HG02588 (cell line): Measurements from ENCODE around the gene SDHC.
"Not testable (repeated sequence)": the region's sequence is repeated elsewhere in the genome, so short reads cannot be mapped to it uniquely, and the experiment has no call there.

Experiments used
- ATAC-seq: cut with Tn5 transposase; IDR thresholded peaks from one replicate; pipeline ENCODE4 v1.9.1; 2021; ENCODE audit warnings: mild to moderate bottlenecking, moderate library complexity; ENCODE audit not compliant: unreplicated experiment

Gene SDHC

DNA sequence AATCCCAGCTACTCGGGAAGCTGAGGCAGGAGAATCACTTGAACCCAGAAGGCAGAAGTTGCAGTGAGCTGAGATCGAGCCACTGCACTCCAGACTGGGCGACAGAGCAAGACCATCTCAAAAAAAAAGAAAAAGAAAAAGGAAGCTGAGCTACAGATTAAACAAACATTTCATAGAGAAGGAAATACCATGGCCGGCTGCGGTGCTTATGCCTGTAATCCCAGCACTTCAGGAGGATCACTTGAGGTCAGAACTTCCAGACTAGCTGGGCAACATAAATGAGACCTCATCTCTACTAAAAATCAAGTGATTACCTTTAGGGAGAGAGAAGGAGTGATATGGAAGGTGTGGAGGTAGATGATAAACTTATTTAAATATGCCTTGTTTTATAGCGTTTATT is 67.5 kb downstream of the SDHC start:
- ATAC-seq: no peak

DNA sequence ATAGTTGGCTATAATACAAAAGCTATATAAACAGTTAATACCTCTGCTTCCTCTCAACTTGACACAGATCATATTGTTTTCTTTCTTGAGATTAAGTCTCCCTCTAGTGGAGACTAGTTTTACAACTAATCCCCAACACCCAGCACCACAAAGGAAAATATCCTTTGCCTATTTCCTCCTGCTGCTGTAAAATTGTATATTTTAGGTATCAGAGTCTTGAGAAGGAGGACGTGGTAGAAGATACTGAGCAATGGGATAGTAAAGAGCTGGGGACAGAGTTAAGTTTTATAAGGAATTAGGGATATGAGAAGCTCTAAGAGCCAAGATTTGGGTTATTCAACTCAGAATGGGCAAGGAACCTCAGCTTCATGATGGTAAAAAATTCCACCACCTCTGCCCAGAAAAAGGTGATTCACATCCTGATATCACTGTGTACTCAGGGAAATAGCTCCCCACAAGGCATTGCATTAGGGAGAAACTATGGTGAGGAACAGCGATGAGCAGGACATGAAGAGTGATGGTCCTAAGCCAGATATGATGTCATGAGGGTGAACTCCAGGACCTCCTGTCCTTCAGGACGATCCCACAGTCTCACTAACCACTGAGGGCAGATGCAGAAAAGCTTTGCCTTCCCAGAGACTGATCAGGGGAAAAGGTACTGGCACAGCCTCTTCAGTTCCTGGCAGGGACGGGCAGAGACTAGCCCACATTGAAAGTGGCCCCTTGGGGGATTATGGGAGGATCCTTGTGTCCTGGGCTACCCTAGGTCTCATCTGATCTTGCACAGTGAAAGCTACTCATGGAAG is 68.2 kb downstream of the SDHC start:
- ATAC-seq: no peak

DNA sequence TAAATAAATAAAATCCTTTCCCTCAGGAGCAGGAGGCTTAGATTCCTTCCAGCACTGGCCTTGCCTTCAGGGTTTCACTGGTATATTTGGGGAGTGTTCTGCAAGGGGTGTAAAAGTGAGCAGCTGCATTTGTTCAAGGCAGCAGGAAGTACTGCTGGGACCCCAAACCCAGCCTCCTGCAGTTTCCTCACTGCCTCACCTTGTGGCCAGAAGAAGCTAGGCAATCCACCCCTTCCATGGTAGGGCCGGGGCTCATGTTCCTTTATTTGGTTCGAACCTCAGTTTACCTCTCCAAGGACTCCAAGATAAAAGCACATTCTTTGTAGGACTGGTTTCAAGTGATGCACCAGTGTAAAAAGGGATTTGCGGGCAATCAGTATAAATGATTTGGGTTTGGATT is 74.5 kb downstream of the SDHC start:
- ATAC-seq: no peak

DNA sequence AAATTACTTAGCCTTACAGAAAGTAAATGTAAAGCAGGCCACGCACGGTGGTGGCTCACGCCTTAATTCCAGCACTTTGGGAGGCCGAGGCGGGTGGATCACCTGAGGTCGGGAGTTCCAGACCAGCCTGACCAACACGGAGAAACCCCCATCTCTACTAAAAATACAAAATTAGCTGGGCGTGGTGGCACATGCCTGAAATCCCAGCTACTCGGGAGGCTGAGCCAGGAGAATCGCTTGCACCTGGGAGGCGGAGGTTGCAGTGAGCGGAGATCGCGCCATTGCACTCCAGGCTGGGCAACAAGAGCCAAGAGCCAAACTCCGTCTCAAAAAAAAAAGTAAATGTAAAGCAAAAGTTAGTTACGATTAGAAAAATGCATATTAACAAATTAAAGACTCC is 75.0 kb downstream of the SDHC start:
- ATAC-seq: not testable (repeated sequence)

DNA sequence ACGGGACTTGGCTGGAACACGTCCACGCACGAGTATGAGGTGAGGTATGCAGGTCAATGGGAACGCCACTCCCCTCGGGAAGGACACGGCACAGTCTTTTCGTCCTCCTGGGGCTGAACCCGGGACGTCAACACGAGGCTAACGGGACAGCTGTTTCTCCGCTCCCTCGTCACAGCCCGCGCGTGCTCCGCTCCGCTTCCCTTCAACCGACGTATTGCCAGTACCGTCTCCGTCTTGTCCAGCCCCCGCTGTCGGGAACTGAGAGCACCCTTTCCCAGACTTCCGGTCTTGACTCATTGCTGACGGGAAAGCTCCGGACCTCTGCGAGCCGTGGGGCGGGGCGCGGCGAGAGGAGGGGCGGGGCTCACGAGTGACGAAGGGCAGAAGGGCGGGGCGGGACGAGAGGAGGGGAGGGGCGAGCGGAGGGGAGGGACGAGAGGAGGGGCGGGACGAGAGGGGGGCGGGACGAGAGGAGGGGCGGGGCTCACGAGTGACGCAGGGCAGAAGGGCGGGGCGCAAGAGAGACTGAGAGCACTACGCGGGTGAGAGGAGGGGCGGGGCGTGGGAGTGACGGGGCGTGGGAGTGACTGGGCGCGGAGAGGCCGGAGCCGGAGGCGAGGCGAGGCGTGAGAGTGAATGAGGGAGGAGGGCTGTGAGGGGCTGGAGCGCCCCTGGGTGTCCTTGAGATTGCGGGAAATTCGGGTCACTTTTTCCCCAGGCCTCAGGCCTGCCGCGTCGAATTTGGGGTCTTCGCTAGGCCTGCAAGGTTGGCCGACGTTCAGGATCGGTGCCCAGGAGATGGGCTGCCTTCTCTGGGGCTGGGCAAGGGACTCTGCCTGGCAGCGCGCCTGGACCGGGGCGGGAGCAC is 75.7 kb downstream of the SDHC start:
- peak; percentile 78 for ATAC-seq

DNA sequence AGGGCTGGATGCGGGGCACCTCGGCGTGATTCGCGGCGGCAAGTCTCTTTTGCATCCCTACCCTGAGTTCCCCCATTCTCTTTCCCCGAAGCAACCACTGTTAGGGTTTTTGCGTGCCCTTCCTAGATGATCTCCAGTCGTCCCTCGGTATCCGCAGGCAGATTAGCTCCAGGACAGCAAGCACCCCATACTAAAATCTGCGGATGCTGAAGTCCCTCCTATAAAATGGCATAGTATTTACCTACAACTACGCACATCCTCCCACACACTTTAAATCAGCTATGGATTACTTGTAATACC is 76.3 kb downstream of the SDHC start:
- no peak for ATAC-seq

DNA sequence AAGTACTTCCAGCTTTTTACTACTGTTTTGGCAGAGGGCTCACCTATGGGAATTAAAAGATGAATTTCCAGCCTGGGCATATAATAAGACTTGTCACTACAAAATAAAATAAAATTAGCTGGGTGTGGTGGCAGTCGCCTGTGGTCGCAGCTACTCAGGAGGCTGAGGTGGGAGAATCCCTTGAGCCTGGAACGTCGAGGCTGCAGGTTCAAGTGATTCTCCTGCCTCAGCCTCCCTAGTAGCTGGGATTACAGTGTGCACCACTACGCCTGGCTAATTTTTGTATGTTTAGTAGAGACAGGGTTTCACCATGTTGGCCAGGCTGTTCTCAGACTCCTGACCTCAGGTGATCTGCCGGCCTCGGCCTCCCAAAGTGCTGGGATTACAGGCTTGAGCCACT is 77.0 kb downstream of the SDHC start:
- ATAC-seq: not testable (repeated sequence)

DNA sequence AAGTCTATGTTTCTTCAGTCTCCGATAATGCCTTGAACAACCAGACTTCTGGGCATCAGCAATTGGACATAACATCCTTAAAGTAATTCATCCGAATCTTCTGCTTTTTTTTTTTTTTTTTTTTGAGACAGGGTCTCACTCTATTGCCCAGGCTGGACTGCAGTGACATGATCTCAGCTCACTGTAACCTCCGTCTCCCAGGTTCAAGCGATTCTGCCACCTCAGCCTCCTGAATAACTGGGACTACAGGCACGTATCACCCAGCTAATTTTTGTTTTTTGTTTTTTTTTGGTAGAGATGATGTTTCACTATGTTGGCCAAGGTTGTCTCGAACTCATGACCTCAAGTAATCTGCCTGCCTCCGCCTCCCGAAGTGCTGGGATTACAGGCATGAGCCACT is 77.4 kb downstream of the SDHC start:
- ATAC-seq: no peak

DNA sequence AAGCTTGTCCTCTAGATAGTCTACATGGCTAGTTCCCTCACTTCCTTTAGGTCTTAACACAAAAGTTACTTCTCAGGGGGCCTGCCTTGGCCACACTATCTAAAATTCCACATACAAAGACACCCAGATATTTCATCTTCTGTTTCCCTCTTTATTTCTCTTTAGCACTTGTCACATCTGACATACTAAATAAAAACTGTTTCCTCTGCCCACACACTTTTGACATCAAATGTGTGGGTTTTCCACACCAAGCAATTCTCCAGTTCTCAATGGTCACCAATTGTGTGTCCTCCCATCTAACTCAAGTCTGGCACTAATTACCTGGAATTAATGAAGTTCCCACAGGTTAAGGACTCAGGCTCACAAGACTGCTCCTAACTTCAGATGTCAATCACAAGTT is 79.0 kb downstream of the SDHC start:
- no peak for ATAC-seq

DNA sequence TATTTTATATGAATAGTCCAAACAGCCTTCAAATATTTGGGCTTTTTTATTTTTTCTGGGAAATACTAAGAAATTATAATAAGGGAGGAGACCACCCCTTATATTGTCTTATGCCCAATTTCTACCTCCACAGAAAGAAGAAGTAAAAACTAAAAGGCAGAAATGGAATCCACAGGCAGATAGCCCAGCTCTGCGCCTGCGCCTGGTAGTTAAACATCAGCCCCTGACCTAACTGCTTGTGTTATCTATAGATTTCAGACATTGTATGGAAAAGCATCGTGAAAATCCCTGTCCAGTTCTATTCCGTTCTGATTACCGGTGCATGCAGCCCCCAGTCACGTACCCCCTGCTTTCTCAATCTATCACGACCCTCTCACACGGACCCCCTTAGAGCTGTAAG is 82.9 kb downstream of the SDHC start:
- ATAC-seq: not testable (repeated sequence)

DNA sequence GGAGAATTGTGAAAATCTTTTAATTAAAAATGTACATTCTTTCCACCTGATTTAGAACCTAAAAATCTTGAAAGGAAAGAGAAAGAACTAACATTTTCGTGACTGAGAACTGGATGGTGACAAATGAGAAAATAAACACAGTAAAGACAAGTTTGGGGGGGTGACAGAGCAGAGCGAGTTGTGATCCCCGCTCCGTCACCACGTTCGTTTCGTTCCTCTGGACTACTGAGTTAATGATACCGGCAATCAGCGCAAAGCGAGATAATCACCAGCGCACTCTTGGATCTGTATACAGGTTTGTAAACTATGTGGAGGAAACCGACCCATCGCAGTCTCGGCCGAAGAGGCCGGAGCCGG is 84.7 kb downstream of the SDHC start:
- ATAC-seq: peak; percentile 5

DNA sequence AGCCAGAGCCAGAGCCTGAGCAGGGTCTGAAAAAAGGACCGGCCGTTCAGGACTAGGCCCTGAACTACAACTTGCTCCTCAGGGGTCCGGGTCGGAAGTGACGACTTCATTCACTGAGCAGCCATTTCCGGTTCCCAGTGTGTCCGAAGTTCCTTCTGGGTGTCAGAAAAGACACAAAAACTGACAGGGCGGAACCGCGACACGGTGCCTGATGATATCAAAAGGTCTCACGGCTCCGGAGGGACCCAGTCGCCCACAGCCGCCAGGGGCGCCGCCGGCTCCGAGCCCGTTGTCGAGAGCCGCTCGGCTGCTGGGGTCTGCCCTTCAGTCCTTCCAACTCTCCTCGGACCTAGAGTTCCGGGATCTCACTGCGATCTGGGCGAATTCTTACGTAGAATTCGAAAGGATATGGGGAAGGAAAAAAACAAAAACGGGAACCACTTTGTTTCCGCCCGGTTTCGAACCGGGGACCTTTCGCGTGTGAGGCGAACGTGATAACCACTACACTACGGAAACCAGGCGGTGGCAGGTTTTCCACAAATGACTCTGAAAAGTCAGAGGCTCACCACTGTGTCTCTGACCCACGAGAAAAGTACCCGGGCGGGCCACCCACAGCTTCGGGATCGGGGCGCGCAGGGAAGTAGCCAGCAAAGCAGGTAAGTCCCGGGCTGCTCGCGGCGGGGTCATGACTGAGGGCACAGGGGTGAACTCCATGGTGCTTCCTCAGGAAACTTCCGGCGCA is 85.2 kb downstream of the SDHC start:
- ATAC-seq: peak; percentile 77

DNA sequence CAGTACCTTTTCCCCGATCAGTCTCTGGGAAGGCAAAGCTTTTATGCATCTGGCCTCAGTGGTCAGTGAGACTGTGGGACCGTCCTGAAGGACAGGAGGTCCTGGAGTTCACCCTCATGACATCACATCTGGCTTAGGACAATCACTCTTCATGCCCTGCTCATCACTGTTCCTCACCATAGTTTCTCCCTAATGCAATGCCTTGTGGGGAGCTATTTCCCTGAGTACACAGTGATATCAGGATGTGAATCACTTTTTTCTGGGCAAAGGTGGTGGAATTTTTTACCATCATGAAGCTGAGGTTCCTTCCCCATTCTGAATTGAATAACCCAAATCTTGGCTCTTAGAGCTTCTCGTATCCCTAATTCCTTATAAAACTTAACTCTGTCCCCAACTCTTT is 88.3 kb downstream of the SDHC start:
- ATAC-seq: no peak

DNA sequence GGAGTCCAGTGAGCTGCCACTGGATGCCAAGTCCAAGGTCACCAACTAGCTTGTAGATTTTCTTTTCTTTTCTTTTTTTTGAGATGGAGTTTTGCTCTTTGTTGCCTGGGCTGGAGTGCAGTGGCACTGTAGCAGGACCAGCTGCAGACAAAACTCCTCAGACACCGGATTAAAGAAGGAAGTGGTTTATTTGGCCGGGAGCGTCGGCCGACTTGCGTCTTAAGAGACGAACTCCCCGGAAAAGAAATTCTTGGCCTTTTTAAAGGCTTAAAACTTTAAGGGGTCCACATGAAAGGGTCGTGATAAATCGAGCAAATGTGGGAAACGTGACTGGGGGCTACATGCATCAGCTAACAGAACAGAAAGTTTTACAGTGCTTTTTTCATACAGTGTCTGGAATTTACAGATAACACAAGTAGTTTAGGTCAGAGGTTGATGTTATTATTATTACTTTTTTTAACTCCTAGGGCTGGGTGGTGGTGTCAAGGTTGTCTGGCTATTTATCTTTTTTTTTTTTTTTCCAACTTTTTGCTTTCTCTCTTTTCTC is 89.9 kb downstream of the SDHC start:
- no peak for ATAC-seq

DNA sequence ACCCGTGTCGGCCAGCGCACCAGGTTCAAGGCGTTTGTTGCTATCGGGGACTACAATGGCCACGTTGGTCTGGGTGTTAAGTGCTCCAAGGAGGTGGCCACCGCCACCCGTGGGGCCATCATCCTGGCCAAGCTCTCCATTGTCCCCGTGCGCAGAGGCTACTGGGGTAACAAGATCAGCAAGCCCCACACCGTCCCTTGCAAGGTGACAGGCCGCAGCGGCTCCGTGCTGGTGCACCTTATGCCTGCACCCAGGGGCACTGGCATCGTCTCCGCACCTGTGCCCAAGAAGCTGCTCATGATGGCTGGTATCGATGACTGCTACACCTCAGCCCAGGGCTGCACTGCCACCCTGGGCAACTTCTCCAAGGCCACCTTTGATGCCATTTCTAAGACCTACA is 92.4 kb downstream of the SDHC start:
- ATAC-seq: not testable (repeated sequence)

DNA sequence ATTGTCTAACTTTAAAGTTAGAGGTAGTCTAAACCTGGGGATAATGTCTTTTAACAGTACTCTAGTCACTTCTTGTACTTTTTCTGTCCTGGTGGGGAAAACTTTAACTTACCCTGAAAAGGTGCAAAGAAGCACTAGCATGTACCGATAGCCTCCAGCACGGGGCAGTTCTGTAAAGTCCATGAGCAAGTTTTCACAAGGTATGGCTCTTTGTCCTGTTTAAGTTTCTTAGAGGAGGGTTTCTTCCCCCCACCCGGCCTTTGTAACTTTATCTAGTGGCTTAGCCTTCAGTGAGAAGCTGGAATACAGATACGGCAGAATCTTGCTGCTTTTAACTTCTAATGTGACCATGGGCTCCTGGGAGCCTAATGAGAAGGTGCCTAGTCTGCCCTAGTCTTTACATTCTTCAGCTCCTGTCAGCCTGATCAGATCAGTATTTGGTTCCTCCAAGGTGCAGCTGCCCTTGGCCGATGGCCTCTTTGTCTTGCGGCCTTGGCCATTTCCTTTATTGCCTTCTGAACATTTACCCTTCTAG is 93.3 kb downstream of the SDHC start:
- ATAC-seq: no peak

DNA sequence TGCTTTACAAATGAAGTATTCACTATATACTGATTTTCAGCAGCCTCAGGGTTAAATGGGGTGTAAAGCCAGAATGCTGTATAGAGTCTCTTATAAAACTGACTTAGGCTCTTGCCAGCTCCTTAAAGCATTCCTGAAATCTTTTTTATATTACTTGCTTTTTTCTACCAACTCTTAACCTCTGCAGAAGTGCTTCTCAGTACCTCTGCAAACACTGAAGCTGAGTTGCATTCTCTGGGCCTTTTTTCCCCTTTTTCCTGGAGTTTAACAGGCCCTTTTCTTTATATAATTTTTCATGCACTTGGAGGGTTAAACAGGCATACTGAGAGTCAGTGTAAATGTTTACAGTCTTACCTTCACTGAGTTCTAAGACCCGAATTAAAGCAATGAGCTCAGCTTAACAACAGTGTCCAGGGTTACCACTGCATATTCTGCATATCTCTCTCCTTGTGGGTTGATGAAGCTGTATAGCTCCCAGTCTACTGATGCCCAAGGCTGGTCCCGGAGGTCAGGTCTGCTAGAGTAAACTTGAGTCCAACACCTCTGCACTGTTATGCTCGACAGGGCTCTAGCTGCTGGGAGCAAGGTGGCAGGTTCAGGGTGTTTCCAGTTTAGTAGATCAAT is 94.4 kb downstream of the SDHC start:
- ATAC-seq: no peak

DNA sequence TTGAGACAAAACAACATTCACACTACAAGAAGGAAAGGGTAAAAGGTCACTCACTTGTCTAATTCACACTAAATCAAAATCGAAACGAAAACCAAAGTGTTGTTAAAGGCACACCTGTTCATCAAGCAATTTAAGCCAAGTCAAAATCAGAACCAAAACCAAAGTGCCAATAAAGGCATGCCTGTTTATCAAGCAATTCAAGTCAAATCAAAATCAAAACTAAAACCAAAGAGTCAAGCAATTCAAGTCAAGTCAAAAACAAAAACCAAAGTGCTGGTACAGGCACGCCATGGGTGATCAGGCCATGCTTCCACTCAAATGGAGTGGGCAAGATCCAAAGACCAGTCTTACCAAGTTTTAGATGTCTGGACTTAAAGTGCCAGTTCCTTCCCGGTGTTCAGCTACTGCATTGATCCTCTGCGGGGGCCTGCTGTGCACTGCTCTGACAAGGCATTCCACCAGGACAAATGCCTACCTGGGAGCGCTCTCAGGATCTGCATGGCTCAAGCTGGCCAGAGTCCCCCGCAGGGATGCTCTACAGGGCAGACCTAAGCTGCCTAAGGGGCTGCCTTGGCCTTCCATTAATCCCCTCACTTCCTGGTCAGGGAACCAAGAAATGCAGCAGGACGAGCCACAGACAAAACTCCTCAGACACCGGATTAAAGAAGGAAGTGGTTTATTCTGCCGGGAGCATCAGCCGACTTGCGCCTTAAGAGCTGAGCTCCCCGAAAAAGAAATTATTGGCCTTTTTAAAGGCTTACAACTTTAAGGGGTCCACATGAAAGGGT is 95.9 kb downstream of the SDHC start:
- ATAC-seq: not testable (repeated sequence)

DNA sequence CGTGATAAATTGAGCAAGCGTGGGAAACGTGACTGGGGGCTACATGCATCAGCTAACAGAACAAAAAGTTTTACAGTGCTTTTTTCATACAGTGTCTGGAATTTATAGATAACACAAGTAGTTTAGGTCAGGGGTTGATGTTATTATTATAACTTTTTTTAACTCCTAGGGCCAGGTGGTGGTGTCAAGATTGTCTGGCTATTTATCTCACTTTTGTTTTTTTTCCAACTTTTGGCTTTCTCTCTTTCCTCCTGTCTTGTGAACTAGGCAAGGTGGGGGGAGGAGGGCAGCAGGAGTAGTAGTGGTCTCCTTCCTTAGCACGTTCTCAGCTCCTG is 96.4 kb downstream of the SDHC start:
- not testable (repeated sequence) for ATAC-seq
